Jurkat, Clone E6-1 (cell line): ENCODE data around the gene TTLL9.

Experiments
- DNase-seq: peaks from one replicate; pipeline ENCODE4 v3.0.0-alpha.2; 2011; ENCODE audit warnings: low read depth, low spot score
- H3K4me3 ChIP-seq: 2 replicates; pipeline ENCODE4 v1.5.1; 2011; ENCODE audit warnings: mild to moderate bottlenecking, low read length, control low read depth, moderate library complexity

TTLL9 gene

GRCh38 chr20:31835977-31836852, 34.2 kb upstream of the TTLL9 start:
- no peak overlapping the region for H3K4me3 ChIP-seq

DNA sequence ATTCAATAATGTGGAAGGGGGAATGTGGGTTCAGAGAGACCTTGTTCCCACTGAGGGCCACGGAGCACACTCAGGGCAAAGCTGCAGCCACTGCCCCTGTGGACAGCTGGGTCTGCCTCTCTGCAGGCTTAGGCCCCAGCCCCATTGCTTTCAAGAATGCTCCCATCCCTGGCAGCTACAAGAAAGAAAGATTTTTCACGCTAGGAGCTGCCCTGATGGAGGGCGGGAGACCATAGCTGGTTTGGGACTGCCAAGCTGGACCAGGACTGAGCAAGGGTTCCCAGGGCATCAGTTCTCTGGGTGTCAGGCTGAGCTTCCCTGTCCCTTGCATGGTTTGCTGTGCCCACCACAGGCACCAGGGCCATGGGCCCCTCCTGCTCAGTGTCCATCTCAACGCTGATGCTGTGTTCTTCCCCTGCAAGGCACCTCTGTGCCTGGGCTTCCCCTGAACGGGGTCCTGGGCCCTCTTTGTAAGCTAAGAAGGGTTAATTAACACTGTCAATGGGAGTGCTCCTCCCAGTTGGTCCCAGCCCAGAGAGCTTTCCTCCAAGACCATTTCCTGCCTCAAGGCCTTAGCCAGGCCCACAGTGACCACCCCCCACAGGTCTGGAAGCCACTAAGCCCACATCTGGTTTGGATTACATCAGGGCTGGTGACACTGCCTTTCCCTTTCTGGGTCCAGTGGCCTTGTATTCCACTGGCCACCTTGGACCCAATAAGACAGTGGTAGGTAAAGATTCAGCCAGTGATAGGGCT, 33.4 kb upstream of the TTLL9 start:
- no peak for DNase-seq
- no peak overlapping the region for H3K4me3 ChIP-seq

More at GRCh38 chr20:31835977-31836852, 34.2 kb upstream of the TTLL9 start:
- DNase-seq, result no peak

DNA sequence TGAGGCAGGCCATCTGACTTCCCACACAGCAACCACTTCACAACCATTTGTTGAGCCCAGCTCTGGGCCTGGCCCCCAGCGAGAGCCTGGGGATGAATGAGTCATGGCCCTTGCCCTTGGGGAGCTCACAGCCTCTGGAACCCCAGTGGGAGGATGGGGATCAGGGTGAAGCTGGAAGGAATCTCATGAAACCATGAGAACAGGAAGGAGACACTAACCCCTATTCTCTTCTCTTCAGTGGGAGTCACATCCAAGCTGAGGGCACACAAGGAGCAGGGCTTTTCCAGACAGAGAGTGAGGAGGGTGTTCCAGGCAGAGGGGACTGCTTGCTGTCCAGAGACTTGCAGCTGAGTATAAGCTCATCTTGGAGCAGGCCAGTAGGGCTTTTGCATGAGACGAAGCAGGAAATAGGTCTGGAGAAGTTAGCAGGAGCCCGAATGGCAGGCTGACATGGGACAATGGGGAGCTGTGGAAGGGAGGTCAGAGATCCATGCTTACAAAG, 32.5 kb upstream of the TTLL9 start:
- DNase-seq, result no peak
- H3K4me3 ChIP-seq, result no peak overlapping the region

GRCh38 chr20:31838646-31839292, 31.7 kb upstream of the TTLL9 start:
- H3K4me3 ChIP-seq, result no peak overlapping the region
- DNase-seq, result no peak

DNA sequence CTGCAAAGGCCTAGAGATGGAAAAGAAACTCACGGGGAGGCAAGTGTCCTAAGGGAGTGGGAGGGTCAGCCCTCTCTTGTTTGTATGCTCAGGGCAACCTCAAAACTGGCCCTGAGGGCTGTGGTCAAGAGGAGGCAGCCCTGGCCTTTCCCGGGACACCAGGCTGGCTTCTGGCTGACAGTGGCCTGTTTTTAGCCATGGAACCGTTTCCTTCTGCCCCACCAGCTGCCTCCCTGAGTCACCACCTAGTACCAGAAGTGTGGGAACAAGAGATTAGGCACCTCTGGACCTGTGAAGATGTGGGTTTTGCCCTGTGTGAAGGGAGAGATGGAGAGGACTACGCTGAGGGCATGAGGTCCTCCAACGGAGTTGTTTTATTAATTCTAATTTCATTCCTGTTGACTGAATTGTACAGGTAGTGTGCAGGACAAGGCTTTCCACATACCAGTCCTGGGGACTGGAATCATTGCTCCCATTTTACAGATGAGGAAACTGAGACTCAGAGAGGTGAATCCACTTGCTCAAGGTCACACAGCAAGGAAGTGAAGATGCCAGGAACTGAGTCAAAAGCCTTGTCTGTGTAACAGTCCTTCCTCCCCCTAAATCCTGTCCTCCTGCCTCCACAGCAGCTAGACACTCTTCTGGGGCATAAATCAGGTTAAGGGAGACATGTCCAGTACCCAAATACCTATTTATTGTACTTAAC, 30.5 kb upstream of the TTLL9 start:
- no peak overlapping the region for H3K4me3 ChIP-seq
- no peak for DNase-seq

DNA sequence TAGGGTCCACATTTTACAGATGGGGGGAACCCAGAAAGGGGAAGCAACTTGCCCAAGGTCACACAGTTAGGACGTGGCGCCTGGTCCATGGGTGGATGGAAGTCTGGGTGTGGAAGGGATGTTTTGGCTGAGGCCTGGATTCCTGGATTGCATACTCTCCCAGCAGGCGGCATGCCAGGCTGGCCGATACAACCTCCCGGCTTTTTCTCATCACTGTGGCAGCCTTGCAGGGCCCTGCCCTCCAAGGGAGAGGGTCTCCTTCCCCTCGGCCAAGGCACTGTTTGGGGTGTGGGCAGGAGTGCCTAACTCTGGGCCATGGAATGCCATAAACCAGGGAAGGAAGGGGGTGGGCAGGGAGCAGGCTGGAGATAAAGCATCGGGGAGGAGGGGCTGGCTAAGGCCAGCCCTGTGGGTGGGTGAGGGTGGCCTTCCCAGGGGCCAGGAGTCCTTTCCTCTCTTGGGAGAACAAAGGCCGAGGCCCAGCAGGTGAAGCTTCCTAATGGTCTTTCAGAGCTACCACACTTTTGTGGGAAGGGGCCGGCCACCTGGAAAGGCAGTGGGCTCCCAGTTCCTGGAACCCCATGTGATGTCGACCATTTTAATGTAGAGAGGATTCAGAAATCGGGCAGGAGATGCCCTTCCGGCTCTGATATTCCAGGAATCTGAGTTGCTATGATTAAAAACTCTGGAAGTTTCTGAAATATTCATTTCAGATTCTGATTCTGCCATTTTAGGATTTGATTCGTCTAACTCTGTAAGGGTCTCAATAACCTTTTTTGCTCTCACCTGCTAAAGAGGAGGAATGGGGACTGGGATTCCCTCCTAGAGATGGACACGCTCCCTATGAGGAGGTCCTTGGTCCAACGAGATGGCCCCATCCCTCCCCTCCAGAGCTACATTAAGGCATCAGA, 29.3 kb upstream of the TTLL9 start:
- H3K4me3 ChIP-seq, result no peak overlapping the region
- no peak for DNase-seq

GRCh38 chr20:31841928-31842327, 28.5 kb upstream of the TTLL9 start:
- H3K4me3 ChIP-seq, result no peak overlapping the region

GRCh38 chr20:31842471-31843157, 27.8 kb upstream of the TTLL9 start:
- DNase-seq, result no peak
- H3K4me3 ChIP-seq, result no peak overlapping the region

More at GRCh38 chr20:31841928-31842327, 28.5 kb upstream of the TTLL9 start:
- DNase-seq, result no peak

GRCh38 chr20:31843288-31843687, 27.1 kb upstream of the TTLL9 start:
- H3K4me3 ChIP-seq, result no peak overlapping the region
- no peak for DNase-seq

DNA sequence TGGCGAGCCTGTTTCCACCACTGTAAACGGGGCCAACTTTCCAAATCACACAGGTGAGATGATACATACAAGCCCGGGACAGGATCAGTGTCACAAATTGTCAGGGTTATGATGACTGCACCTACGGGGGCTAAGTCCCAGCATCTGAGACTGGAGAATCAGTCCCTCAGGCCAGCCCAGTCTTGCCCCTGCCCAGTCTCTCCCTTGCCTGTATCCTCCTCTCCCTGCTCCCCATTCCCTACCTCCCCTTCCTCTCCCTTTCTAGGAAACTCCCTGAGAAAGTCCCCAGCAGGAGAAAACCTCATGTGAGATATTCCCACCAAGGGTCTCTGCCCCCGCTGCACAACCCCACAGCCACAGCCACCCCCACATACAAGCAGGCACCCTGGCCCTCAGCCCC, 26.6 kb upstream of the TTLL9 start:
- no peak for DNase-seq
- no peak overlapping the region for H3K4me3 ChIP-seq

GRCh38 chr20:31844737-31845299, 25.6 kb upstream of the TTLL9 start:
- H3K4me3 ChIP-seq, result no peak overlapping the region
- no peak for DNase-seq

DNA sequence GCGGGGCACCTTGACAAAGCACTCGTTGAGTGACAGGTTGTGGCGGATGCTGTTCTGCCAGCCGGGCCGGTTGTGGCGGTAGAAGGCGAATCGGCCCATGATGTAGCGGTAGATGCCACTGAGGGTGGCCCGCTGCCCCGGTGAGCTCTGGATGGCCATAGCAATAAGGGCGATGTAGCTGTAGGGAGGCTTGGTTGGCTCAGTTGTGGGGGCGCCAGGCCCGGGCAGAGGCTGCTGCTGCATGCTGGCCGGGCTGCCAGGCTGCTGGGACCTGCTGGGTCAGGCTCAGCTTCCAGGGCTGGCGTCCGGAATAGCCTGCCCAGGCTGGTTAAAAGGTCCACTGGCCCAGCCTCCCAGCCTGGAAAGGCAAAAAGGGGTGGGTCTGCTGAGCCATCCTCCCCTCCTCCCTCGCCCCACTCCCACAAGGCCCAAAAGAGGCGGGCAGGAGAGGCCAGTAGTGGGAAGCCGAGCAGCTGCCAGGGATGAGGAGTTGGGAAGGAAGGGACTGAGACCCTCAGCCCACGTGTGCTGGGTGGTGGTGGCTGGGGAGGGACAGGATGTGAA, 25.1 kb upstream of the TTLL9 start, which contains the start of gene FOXS1:
Gene FOXS1, minus strand, starts transcription at position 305 of the 564 bp plus-strand sequence. Its CDS starts 62 bp downstream, at position 243.
- DNase-seq, result no peak
- H3K4me3 ChIP-seq, result no peak within 1 kb of the TSS

GRCh38 chr20:31846793-31847138, 23.7 kb upstream of the TTLL9 start:
- no peak for DNase-seq
- H3K4me3 ChIP-seq, result no peak overlapping the region

DNA sequence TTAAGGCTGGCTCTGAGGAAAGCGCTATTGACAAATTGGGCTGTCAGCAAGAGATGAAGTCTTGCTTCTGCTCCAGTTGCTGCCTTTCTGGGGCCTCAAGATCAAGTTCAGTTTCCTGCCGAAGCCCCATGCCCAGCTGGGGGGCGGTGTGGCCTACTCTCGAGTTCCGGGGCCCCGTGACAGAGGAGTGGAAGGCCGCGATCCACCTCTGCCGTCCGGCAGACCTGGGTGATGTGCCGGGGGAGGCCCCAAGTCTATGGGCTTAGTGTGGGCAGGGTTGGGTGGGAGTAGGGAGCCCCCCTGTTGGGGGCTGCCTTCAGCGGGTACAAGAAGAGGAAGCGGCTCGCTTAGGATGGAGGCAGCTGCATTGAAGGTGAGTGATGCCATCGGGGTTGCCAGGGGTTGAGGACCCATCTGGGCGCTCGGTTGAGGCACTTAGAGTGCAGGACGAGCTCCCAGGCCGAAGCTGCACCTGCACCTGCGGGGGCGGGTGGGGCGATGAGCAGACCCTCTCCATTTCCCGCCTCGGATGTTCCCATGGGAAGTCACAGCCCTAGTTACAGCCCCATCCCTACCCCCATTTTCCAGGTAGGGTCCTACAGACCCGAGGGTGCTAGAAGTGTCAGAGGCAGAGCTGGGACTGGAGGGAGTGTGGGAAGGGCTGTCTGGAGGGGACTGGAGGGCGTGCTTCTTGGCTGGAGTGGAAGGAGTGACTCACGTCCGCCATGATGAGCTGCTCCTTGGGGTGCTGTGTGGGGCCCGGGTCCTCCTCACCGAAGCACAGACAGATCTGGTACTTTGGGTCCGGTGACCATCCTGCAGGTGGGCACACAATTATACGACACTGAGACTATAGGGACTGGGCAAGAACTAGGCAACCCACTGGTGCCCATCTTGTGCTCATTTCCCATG, 22.1 kb upstream of the TTLL9 start:
- H3K4me3 ChIP-seq, result no peak overlapping the region
- DNase-seq, result no peak

DNA sequence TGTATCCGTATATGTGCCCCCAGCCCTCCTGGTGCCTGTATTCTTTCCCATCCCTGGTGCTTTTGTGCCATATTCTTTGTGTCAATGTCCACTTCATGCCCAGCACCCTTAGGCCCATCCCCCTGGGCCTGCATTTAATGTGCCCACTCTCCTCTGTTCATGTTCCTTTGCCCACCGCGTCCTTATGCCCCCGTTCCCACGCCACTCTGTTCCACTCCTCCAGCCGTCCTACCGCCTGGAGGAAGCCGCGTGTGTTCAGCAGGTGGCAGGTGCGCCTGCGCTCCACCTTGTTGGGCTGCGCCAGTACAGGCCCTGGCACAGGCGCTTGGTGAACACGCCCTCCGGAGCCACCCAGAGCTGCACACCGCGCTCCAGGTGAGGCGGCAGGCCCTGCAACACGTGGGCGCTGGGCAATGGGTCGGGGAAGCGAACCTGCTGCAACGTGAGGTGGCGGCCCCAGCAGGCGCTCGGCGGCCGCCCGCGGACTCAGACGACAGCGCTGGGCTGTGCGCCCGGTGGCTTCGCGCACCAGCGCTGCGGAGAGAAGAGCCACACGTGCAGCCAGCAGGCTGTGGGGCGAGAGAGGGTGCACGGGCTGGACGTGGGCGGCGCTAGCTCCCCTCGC, 21.0 kb upstream of the TTLL9 start:
- DNase-seq, result no peak
- no peak overlapping the region for H3K4me3 ChIP-seq
